ENCODE data around the gene JAKMIP1.
"Not testable (repeated sequence)": the region's sequence is repeated elsewhere in the genome, so short reads cannot be mapped to it uniquely, and the experiment has no call there.

The JAKMIP1 gene

GRCh38 chr4:6141021-6141420 is 59.3 kb downstream of the JAKMIP1 start:
- DNase-seq: not testable (repeated sequence)

- DNase-seq: no peak
These were observed 62.6 kb downstream of the JAKMIP1 start for GRCh38 chr4:6137747-6138135.

GRCh38 chr4:6137027-6137746 is 63.2 kb downstream of the JAKMIP1 start:
- DNase-seq: no peak

- DNase-seq: peak; percentile 11 to 23
These were observed 65.6 kb downstream of the JAKMIP1 start for GRCh38 chr4:6134612-6135220.

- no peak for DNase-seq
These were observed 67.6 kb downstream of the JAKMIP1 start for GRCh38 chr4:6132716-6133115.

GRCh38 chr4:6128221-6128850 is 72.0 kb downstream of the JAKMIP1 start:
- DNase-seq: no peak

- no peak for DNase-seq
These were observed 73.2 kb downstream of the JAKMIP1 start for GRCh38 chr4:6126971-6127745.

GRCh38 chr4:6125103-6125651 is 75.2 kb downstream of the JAKMIP1 start:
- DNase-seq: no peak

GRCh38 chr4:6124386-6125102 is 75.8 kb downstream of the JAKMIP1 start:
- DNase-seq: no peak

GRCh38 chr4:6123976-6124375 is 76.4 kb downstream of the JAKMIP1 start:
- no peak for DNase-seq

- DNase-seq: no peak
These were observed 76.8 kb downstream of the JAKMIP1 start for GRCh38 chr4:6123541-6123940.

GRCh38 chr4:6123116-6123515 is 77.2 kb downstream of the JAKMIP1 start:
- no peak for DNase-seq

- DNase-seq: no peak
These were observed 77.9 kb downstream of the JAKMIP1 start for GRCh38 chr4:6122496-6122895.

- no peak for DNase-seq
These were observed 78.4 kb downstream of the JAKMIP1 start for GRCh38 chr4:6121941-6122340.

- DNase-seq: no peak
These were observed 79.0 kb downstream of the JAKMIP1 start for GRCh38 chr4:6121276-6121850.

GRCh38 chr4:6120361-6120760 is 80.0 kb downstream of the JAKMIP1 start:
- DNase-seq: no peak

GRCh38 chr4:6119507-6120020 is 80.8 kb downstream of the JAKMIP1 start:
- DNase-seq: no peak

- no peak for DNase-seq
These were observed 82.1 kb downstream of the JAKMIP1 start for GRCh38 chr4:6118201-6118600.

GRCh38 chr4:6116696-6117285 is 83.6 kb downstream of the JAKMIP1 start:
- no peak for DNase-seq

- no peak for DNase-seq
These were observed 84.4 kb downstream of the JAKMIP1 start for GRCh38 chr4:6115746-6116586.

All from SW 1271 (cell line).